ENCODE data around the gene SLC16A1.

GRCh38 chr1:112961072-112961471, 5.1 kb upstream of the SLC16A1 start:
- TF ChIP-seq, protein P1, sequence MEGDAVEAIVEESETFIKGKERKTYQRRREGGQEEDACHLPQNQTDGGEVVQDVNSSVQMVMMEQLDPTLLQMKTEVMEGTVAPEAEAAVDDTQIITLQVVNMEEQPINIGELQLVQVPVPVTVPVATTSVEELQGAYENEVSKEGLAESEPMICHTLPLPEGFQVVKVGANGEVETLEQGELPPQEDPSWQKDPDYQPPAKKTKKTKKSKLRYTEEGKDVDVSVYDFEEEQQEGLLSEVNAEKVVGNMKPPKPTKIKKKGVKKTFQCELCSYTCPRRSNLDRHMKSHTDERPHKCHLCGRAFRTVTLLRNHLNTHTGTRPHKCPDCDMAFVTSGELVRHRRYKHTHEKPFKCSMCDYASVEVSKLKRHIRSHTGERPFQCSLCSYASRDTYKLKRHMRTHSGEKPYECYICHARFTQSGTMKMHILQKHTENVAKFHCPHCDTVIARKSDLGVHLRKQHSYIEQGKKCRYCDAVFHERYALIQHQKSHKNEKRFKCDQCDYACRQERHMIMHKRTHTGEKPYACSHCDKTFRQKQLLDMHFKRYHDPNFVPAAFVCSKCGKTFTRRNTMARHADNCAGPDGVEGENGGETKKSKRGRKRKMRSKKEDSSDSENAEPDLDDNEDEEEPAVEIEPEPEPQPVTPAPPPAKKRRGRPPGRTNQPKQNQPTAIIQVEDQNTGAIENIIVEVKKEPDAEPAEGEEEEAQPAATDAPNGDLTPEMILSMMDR (IDR thresholded peaks at IDR 0.05; ENCODE audit: low read depth, low read length) = no peak
- TF ChIP-seq EZH2phosphoT487 (IDR thresholded peaks at IDR 0.05; ENCODE audit: low read depth) = no peak
